ENCODE measurements around the gene SEMA5B. TPM values are rescaled to one million over a fixed set of nuclear protein-coding genes. Genes with fewer than 3 reads are reported as not detected.

Gene SEMA5B
- total RNA-seq = under 1 TPM in 1 of 2 donors, not detected in 1; 0.40 TPM

GRCh38 chr3:123027292-123028232 lies at the start of gene SEMA5B:
TSS of gene SEMA5B (minus strand) at chr3:123027763. CDS start at chr3:122961263, 66,500 bp downstream.
- Mint-ChIP-seq H3K27me3 (peaks cover 53% of the 10 kb centered on the region), H3K27ac (no peak within 1 kb of the TSS), H3K4me1 (peaks cover 4% of the 10 kb centered on the region), H3K4me3 (peak within 1 kb of the TSS; percentile 59), H3K9me3 (no peaks in the 10 kb centered on the region), H3K36me3 (ENCODE audit: low read depth) (no peaks in the 10 kb centered on the region)
- ATAC-seq (replicated peaks) = peak; percentile 56

- Mint-ChIP-seq H3K4me3 (no peak overlapping the region), H3K36me3 (ENCODE audit: low read depth) (no peaks in the 10 kb centered on the region), H3K27ac (no peak overlapping the region), H3K4me1 (peaks cover 10% of the 10 kb centered on the region), H3K27me3 (no peaks in the 10 kb centered on the region), H3K9me3 (no peaks in the 10 kb centered on the region)
- ATAC-seq (replicated peaks) = peak; percentile 19
Measured at GRCh38 chr3:123076496-123077418, 49.2 kb upstream of the SEMA5B start.

GRCh38 chr3:123076112-123076495 lies 48.5 kb upstream of the SEMA5B start:
- Mint-ChIP-seq H3K4me3 (no peak overlapping the region), H3K27me3 (no peaks in the 10 kb centered on the region), H3K27ac (peak overlapping the region; percentile 31), H3K9me3 (no peaks in the 10 kb centered on the region), H3K4me1 (peaks cover 7% of the 10 kb centered on the region), H3K36me3 (ENCODE audit: low read depth) (no peaks in the 10 kb centered on the region)
- no peak for ATAC-seq (replicated peaks)

- Mint-ChIP-seq H3K36me3 (ENCODE audit: low read depth) (no peaks in the 10 kb centered on the region), H3K27ac (peak overlapping the region; percentile 31), H3K4me3 (no peak overlapping the region), H3K4me1 (peaks cover 7% of the 10 kb centered on the region), H3K27me3 (no peaks in the 10 kb centered on the region), H3K9me3 (no peaks in the 10 kb centered on the region)
- ATAC-seq (replicated peaks) = no peak
Measured at GRCh38 chr3:123075359-123075758, 47.8 kb upstream of the SEMA5B start.

- Mint-ChIP-seq H3K27ac (no peak overlapping the region), H3K36me3 (ENCODE audit: low read depth) (no peaks in the 10 kb centered on the region), H3K4me1 (peaks cover 20% of the 10 kb centered on the region), H3K4me3 (no peak overlapping the region), H3K9me3 (no peaks in the 10 kb centered on the region), H3K27me3 (no peaks in the 10 kb centered on the region)
- ATAC-seq (replicated peaks) = no peak
Measured at GRCh38 chr3:123072564-123072963, 45.0 kb upstream of the SEMA5B start.

- no peaks in the 10 kb centered on the region for H3K9me3 Mint-ChIP-seq
- no peak overlapping the region for H3K27ac Mint-ChIP-seq
- H3K4me1 Mint-ChIP-seq = peaks cover 21% of the 10 kb centered on the region
- no peak overlapping the region for H3K4me3 Mint-ChIP-seq
- H3K36me3 Mint-ChIP-seq (ENCODE audit: low read depth) = no peaks in the 10 kb centered on the region
- H3K27me3 Mint-ChIP-seq = no peaks in the 10 kb centered on the region
- no peak for ATAC-seq (replicated peaks)
Measured at GRCh38 chr3:123072152-123072551, 44.6 kb upstream of the SEMA5B start.

GRCh38 chr3:123071581-123071980 lies 44.0 kb upstream of the SEMA5B start:
- Mint-ChIP-seq H3K27ac (no peak overlapping the region), H3K4me3 (no peak overlapping the region), H3K27me3 (no peaks in the 10 kb centered on the region), H3K9me3 (no peaks in the 10 kb centered on the region), H3K4me1 (peaks cover 21% of the 10 kb centered on the region), H3K36me3 (ENCODE audit: low read depth) (no peaks in the 10 kb centered on the region)
- no peak for ATAC-seq (replicated peaks)

GRCh38 chr3:123071146-123071545 lies 43.6 kb upstream of the SEMA5B start:
- H3K4me1 Mint-ChIP-seq = peaks cover 21% of the 10 kb centered on the region

GRCh38 chr3:123070510-123070909 lies 42.9 kb upstream of the SEMA5B start:
- ATAC-seq (replicated peaks) = no peak
- Mint-ChIP-seq H3K4me3 (no peak overlapping the region), H3K36me3 (ENCODE audit: low read depth) (no peaks in the 10 kb centered on the region), H3K27ac (no peak overlapping the region), H3K4me1 (peaks cover 20% of the 10 kb centered on the region), H3K9me3 (no peaks in the 10 kb centered on the region), H3K27me3 (no peaks in the 10 kb centered on the region)

More at GRCh38 chr3:123071146-123071545, 43.6 kb upstream of the SEMA5B start:
- no peak for ATAC-seq (replicated peaks)
- H3K27ac Mint-ChIP-seq = no peak overlapping the region
- H3K36me3 Mint-ChIP-seq (ENCODE audit: low read depth) = no peaks in the 10 kb centered on the region
- H3K27me3 Mint-ChIP-seq = no peaks in the 10 kb centered on the region
- no peaks in the 10 kb centered on the region for H3K9me3 Mint-ChIP-seq
- H3K4me3 Mint-ChIP-seq = no peak overlapping the region

GRCh38 chr3:123068601-123069381 lies 41.2 kb upstream of the SEMA5B start:
- no peak for ATAC-seq (replicated peaks)
- H3K27ac Mint-ChIP-seq = no peak overlapping the region
- no peaks in the 10 kb centered on the region for H3K36me3 Mint-ChIP-seq (ENCODE audit: low read depth)
- peaks cover 14% of the 10 kb centered on the region for H3K4me1 Mint-ChIP-seq
- no peaks in the 10 kb centered on the region for H3K9me3 Mint-ChIP-seq
- no peaks in the 10 kb centered on the region for H3K27me3 Mint-ChIP-seq
- H3K4me3 Mint-ChIP-seq = peak overlapping the region; percentile 66

GRCh38 chr3:123067689-123068600 lies 40.4 kb upstream of the SEMA5B start:
- H3K9me3 Mint-ChIP-seq = no peaks in the 10 kb centered on the region
- H3K36me3 Mint-ChIP-seq (ENCODE audit: low read depth) = no peaks in the 10 kb centered on the region
- no peak overlapping the region for H3K27ac Mint-ChIP-seq
- peak overlapping the region; percentile 66 for H3K4me3 Mint-ChIP-seq
- no peaks in the 10 kb centered on the region for H3K27me3 Mint-ChIP-seq
- peak; percentile 29 for ATAC-seq (replicated peaks)
- H3K4me1 Mint-ChIP-seq = peaks cover 14% of the 10 kb centered on the region

- Mint-ChIP-seq H3K27me3 (no peaks in the 10 kb centered on the region), H3K4me3 (peak within 1 kb of the TSS; percentile 66), H3K36me3 (ENCODE audit: low read depth) (no peaks in the 10 kb centered on the region), H3K27ac (no peak within 1 kb of the TSS), H3K4me1 (peaks cover 14% of the 10 kb centered on the region), H3K9me3 (no peaks in the 10 kb centered on the region)
- ATAC-seq (replicated peaks) = peak; percentile 76
Measured at GRCh38 chr3:123066896-123067688, 39.5 kb upstream of the SEMA5B start, which contains the start of gene PDIA5. TSS of gene PDIA5 (plus strand) at chr3:123067025. CDS start at chr3:123067165, 140 bp downstream.

GRCh38 chr3:123066599-123066895 lies 39.0 kb upstream of the SEMA5B start:
- Mint-ChIP-seq H3K9me3 (no peaks in the 10 kb centered on the region), H3K4me3 (peak overlapping the region; percentile 66)
- ATAC-seq (replicated peaks) = no peak

More at GRCh38 chr3:123066599-123066895, 39.0 kb upstream of the SEMA5B start:
- H3K27ac Mint-ChIP-seq = no peak overlapping the region
- H3K27me3 Mint-ChIP-seq = no peaks in the 10 kb centered on the region
- peaks cover 14% of the 10 kb centered on the region for H3K4me1 Mint-ChIP-seq
- no peaks in the 10 kb centered on the region for H3K36me3 Mint-ChIP-seq (ENCODE audit: low read depth)

All from activated T-helper 17 cell treated with anti-CD3 and anti-CD28 coated beads, Interleukin-2, amount 50 U/mL, for 72 hours (primary cell).